Transverse colon (tissue), 4 donors: ENCODE results near the gene HDHD3. TPM values are rescaled to one million over a fixed set of nuclear protein-coding genes. Genes with fewer than 3 reads are reported as not detected.

Experiments used
- DNase-seq: peaks from one replicate; pipeline ENCODE4 v3.0.0-alpha.2; 2019
- H3K27ac ChIP-seq, 4 donors: fragments of 200-600 bp; sonication (generic); 2 replicates each; pipeline ENCODE4 v1.5.1; 2016 to 2018; ENCODE audit warnings: inconsistent platforms in 4 of 4
- H3K27me3 ChIP-seq: fragments of 200-600 bp; sonication (generic); 2 replicates; pipeline ENCODE4 v1.5.1; 2017; ENCODE audit warnings: inconsistent platforms
- H3K36me3 ChIP-seq, 4 donors: fragments of 200-600 bp; sonication (generic); 2 replicates each; pipeline ENCODE4 v1.5.1; 2017 to 2019; ENCODE audit warnings: inconsistent platforms in 4 of 4
- H3K4me1 ChIP-seq, 4 donors: fragments of 200-600 bp; sonication (generic); 2 replicates each; pipeline ENCODE4 v1.5.1; 2017 to 2020; ENCODE audit warnings: inconsistent platforms in 4 of 4
- H3K4me3 ChIP-seq, 4 donors: fragments of 200-600 bp; sonication (generic); 1 replicate in 1 of 4; 2 replicates in 3 of 4; pipeline versions ENCODE4 v1.5.1 to v1.6.1; 2017 to 2019; ENCODE audit warnings: inconsistent platforms in 4 of 4
- H3K9me3 ChIP-seq, 2 donors: fragments of 200-600 bp; sonication (generic); 2 replicates each; pipeline ENCODE4 v1.5.1; 2017 to 2019; ENCODE audit warnings: inconsistent platforms in 2 of 2
- CTCF ChIP-seq, 5 experiments: fragments of 200-600 bp in 3 of 5; fragments of 450-650 bp in 2 of 5; sonication (generic) in 3 of 5; IDR thresholded peaks; 1 replicate in 2 of 5; 2 replicates in 3 of 5; pipeline ENCODE4 v1.5.1; 2016 to 2017; ENCODE audit warnings: antibody characterized with exemption in 5 of 5, inconsistent platforms in 3 of 5, mild to moderate bottlenecking in 2 of 5, moderate library complexity in 1 of 5
- EP300 ChIP-seq: sonication (generic); formaldehyde crosslinking; IDR thresholded peaks from one replicate; pipeline ENCODE4 v1.6.1; 2017; ENCODE audit warnings: antibody characterized with exemption, low read depth
- POLR2A ChIP-seq: fragments of 450-650 bp; IDR thresholded peaks from one replicate; pipeline ENCODE4 v1.6.1; 2016; ENCODE audit warnings: antibody characterized with exemption, mild to moderate bottlenecking, moderate library complexity
- POLR2AphosphoS5 ChIP-seq, 3 donors: sonication (generic); formaldehyde crosslinking; IDR thresholded peaks; one replicate each; pipeline ENCODE4 v1.6.1; 2016; ENCODE audit warnings: antibody characterized with exemption in 3 of 3
- WGBS, 2 donors: methylation state at CpG; one replicate each; pipeline ENCODE4 v1.1.5; 2018; ENCODE audit warnings: low coverage in 1 of 2; 5-methylcytosine and 5-hydroxymethylcytosine counted together
- in situ Hi-C, 4 donors: fragments of 200-750 bp; cut with MboI; loops; one replicate each; pipeline versions ENCODE4 v1.15.0 to v1.15.1; 2017; ENCODE audit warnings: low sequenced_read_pairs in 3 of 4, low pct_ligation_motif_present in 1 of 4, low pct_unique_long_range_greater_than_20kb in 1 of 4
- intact Hi-C: fragments of 100-400 bp; cut with DNase I; formaldehyde crosslinking; loops from one replicate; pipeline ENCODE4 v1.15.1; 2023; ENCODE audit warnings: low total_unique reads
- total RNA-seq, 4 donors: library from RNA; depleted of rRNA; stranded (reverse); fragments of >200 nt; gene quantifications; one replicate each; pipeline ENCODE4 v1.1.0, GENCODE V29; 2016

Gene HDHD3
- total RNA-seq, 4 donors from 2014 or later = 156 to 269 (median 237) TPM

DNA sequence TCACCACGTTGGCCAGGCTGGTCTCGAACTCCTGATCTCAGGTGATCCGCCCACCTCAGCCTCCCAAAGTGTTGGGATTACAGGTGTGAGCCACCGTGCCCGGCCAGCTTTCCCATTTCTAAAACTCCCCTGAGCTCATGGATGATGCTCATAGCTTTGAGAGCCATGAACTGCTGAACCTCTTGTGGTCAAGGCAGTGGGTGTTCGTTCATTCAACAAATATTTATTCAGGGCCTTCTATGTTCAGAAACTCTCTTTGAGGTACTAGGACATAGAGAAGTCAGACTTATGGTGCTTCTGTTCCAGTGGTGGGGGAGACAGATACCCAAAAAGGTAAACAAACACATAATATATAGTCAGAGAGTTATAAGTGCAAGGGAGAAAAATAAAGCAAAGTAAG, 24.8 kb downstream of the HDHD3 start:
- Histone ChIP-seq H3K36me3 (no peaks in the 10 kb centered on the region), H3K27me3 (peaks cover 5% of the 10 kb centered on the region), H3K4me3 (no peak overlapping the region), H3K27ac (no peak overlapping the region), H3K9me3 (no peaks in the 10 kb centered on the region), H3K4me1 (peaks cover 0 to 30% (median 24%) of the 10 kb centered on the region in 4 donors)
- TF ChIP-seq EP300 (no peak), CTCF (IDR thresholded peaks at IDR 0.05) (no peak), POLR2AphosphoS5 (IDR thresholded peaks at IDR 0.05) (no peak), POLR2A (no peak)
- intact Hi-C loops = no loop called here
- no peak for DNase-seq
- in situ Hi-C loops = no loop called here
- WGBS, 2 donors = 60 to 82% methylated on average over 1 to 6 of the region's 6 CpGs

GRCh38 chr9:113350937-113351336, 25.8 kb downstream of the HDHD3 start:
- Histone ChIP-seq H3K4me1 (peaks cover 0 to 39% (median 26%) of the 10 kb centered on the region in 4 donors), H3K4me3 (no peak overlapping the region), H3K36me3 (no peaks in the 10 kb centered on the region), H3K27me3 (peaks cover 5% of the 10 kb centered on the region), H3K27ac (no peak overlapping the region), H3K9me3 (no peaks in the 10 kb centered on the region)
- in situ Hi-C loops (no loop called here), intact Hi-C loops (no loop called here)
- DNase-seq = no peak
- TF ChIP-seq POLR2AphosphoS5 (IDR thresholded peaks at IDR 0.05) (no peak), EP300 (no peak), CTCF (IDR thresholded peaks at IDR 0.05) (no peak), POLR2A (no peak)
- 20 to 43% methylated on average over 3 to 6 of the region's 6 CpGs for WGBS, 2 donors

- H3K4me1 ChIP-seq = peaks cover 0 to 47% (median 28%) of the 10 kb centered on the region in 4 donors
- intact Hi-C loops (no loop called here), in situ Hi-C loops (no loop called here)
- H3K27ac ChIP-seq = peak overlapping the region; percentile 73 to 86 (median 80)
- H3K27me3 ChIP-seq = peaks cover 5% of the 10 kb centered on the region
- H3K9me3 ChIP-seq = no peaks in the 10 kb centered on the region
- peak overlapping the region; percentile 50 to 73 (median 70) for H3K4me3 ChIP-seq
- 9% methylated on average over 14 of the region's 14 CpGs; no CpG with 5 or more reads in 1 of the 2 donors for WGBS, 2 donors
- TF ChIP-seq EP300 = no peak
- no peak for TF ChIP-seq POLR2AphosphoS5 (IDR thresholded peaks at IDR 0.05)
- TF ChIP-seq POLR2A = no peak
- no peak for TF ChIP-seq CTCF (IDR thresholded peaks at IDR 0.05)
- DNase-seq = peak; percentile 37
- H3K36me3 ChIP-seq = no peaks in the 10 kb centered on the region
Observed at GRCh38 chr9:113350107-113350661, 26.6 kb downstream of the HDHD3 start.

DNA sequence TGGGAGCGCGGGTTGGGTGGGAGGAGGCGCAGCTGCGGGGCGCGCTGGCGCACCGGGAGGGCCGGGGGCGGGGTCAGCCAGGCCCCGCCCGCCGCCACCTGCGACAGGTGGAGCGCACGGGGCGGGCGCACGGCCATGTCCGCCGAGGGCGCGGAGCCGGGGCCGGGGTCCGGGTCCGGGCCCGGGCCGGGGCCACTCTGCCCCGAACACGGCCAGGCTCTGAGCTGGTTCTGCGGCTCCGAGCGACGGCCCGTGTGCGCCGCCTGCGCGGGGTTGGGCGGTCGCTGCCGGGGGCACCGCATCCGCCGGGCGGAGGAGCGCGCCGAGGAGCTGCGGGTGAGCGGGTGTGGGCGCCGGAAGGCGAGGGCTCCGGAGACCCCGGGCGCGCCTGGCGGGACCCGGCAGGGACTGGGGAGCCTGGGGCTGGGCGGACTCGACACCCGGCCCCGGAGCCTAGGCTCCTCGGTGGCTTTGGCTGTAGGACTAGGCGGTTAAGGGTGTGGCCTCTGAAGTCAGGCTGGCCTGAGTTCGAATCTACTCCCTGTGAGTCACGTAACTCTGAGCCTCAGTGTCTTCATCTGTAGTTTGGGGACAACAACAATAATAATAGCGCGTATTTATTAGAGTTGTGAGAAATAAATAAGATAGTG, 27.2 kb downstream of the HDHD3 start, which contains the start of gene BSPRY:
Gene BSPRY (plus strand): TSS at position 97 of the 650 bp plus-strand sequence. CDS start 39 bp downstream, at position 136.
- in situ Hi-C loops (no loop called here), intact Hi-C loops (loop anchor here (10.0 kb wide), 1 partner anchor 55 kb away; the partner anchor contains the start of gene ALAD)
- TF ChIP-seq EP300 (no peak), POLR2AphosphoS5 (IDR thresholded peaks at IDR 0.05) (no peak)
- no peaks in the 10 kb centered on the region for H3K9me3 ChIP-seq
- H3K36me3 ChIP-seq = no peaks in the 10 kb centered on the region
- H3K4me3 ChIP-seq = peak within 1 kb of the TSS; percentile 50 to 73 (median 70)
- H3K27ac ChIP-seq = peak within 1 kb of the TSS; percentile 75 to 86 (median 80)
- 2% methylated on average over 40 of the region's 71 CpGs; no CpG with 5 or more reads in 1 of the 2 donors for WGBS, 2 donors
- H3K27me3 ChIP-seq = peaks cover 5% of the 10 kb centered on the region
- peak; percentile 68 for DNase-seq
- peaks cover 0 to 52% (median 33%) of the 10 kb centered on the region in 4 donors for H3K4me1 ChIP-seq
